Activated CD8-positive, alpha-beta memory T cell treated with anti-CD3 and anti-CD28 coated beads for 24 hours (primary cell): ENCODE results near the gene CEP20.

ENCODE experiments used
- DNase-seq: peaks from one replicate; pipeline ENCODE4 v3.0.0-alpha.2; 2020

The CEP20 gene

DNA sequence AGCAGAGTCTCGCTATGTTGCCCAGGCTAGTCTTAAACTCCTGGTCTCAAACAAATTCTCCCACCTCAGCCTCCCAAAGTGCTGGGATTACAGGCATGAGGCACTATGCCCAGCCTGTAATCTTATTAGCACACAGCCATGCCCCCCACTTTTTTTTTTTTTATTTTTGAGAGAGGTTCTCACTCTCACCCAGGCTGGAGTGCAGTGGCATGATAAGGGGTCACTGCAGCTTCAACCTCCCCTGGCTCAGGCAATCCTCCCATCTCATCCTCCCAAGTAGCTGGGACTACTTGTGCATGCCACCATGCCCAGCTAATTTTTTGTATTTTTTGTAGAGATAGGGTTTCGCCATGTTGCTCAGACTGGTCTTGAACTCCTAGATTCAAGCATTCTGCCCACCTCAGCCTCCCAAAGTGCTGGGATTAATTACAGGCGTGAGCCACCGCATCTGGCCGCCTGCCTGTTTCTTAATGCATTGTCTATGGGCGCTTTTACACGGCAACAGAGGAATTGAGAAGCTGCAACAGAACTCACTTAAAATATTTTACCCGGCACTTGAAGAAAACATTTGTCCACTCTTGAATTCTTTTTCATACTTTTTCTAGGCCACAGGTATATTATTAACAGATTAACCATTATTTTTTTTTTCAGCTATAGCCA, 8.8 kb upstream of the CEP20 start:
- DNase-seq: no peak

DNA sequence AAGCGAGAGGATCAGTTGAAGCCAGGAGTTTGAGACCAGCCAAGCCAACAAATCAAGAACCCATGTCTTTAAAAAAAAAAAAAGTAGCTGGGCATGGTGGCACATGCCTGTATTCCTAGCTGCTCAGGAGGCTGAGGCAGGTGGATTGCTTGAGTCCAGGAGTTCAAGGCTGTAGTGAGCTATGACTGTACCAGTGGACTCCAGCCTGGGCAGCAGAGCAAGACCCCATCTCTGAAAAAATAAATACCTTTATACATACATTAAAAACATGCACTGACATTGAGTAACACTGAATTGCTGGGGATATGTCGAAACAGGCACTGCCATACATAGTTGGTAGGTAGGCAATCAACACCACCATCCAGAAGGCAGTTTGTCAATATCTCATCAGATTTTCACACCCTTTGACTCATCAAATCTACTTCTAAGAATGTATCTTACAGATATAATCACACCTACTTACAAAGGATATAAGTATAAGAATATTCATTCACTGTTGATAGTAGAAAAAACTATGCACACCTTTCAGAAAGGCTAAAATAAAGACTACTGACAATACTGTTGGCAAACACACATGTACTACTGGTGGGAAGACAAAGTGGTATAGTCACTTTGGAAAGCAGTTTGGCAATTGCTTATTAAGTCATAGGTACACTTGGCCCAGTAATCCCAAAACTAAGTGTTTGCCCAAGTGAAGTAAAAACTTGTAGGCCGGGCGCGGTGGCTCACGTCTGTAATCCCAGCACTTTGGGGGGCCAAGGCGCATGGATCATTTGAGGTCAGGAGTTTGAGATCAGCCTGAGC, 6.4 kb upstream of the CEP20 start:
- no peak for DNase-seq

GRCh38 chr16:15891508-15891907, 3.1 kb upstream of the CEP20 start:
- DNase-seq: no peak

DNA sequence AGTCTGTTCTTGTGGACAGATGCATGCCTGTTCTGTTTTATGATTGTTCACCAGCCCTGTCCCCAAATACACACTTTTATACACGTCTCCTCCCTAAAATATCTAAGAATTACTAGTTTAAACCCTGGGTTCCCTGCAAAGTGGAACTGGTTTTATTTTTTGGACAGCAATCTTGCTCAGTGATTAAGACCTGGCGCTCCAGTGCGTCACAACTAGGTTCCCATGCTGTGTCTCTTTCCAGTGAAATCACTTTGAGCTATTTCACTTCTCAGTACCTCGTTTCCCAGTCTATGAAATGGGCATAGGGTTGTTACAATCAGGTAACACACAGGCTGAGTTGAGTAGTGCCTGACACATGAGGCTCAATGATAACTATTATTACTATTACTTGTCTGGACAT, 1.1 kb downstream of the CEP20 start:
- no peak for DNase-seq

- no peak for DNase-seq
Measured at GRCh38 chr16:15886078-15886477, 2.3 kb downstream of the CEP20 start.

- no peak for DNase-seq
Measured at GRCh38 chr16:15885560-15886001, 2.8 kb downstream of the CEP20 start.

DNA sequence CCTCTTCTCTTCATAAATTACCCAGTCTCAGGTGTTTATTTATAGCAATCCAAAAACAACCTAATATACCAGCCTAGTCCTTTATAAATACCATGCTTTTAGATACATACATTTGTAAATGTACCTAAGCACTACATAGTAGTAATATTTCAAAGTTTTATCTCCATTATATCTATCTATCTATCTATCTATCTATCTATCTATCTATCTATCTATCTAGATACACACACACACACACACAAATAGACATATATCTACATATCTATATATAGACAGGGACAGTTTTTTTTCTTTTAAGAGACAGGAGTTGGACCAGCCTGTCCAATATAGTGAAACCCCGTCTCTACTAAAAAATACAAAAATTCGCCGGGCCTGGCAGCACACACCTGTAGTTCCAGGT, 5.8 kb downstream of the CEP20 start:
- no peak for DNase-seq

- no peak for DNase-seq
Measured at GRCh38 chr16:15881794-15882379, 6.5 kb downstream of the CEP20 start.

- no peak for DNase-seq
Measured at GRCh38 chr16:15880434-15881308, 7.7 kb downstream of the CEP20 start.

- DNase-seq: no peak
Measured at GRCh38 chr16:15879255-15879811, 9.1 kb downstream of the CEP20 start.

DNA sequence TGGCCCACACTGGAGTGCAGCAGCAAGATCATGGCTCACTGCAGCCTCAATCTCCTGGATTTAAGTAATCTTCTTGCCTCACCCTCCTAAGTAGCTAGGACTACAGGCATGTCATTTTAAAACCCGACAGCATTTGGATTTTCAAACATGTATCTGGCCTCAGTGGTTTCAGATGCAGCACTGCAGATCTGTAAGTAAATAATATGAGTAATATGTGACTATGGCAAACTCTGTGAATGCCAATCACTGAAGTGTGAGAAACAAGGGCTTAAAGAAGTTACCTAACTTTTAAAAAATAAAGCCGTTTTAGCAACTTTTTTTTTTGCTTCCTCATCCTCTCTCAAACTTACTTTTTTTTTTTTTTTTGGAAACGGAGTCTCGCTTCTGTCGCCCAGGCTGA, 11.9 kb downstream of the CEP20 start:
- DNase-seq: no peak

DNA sequence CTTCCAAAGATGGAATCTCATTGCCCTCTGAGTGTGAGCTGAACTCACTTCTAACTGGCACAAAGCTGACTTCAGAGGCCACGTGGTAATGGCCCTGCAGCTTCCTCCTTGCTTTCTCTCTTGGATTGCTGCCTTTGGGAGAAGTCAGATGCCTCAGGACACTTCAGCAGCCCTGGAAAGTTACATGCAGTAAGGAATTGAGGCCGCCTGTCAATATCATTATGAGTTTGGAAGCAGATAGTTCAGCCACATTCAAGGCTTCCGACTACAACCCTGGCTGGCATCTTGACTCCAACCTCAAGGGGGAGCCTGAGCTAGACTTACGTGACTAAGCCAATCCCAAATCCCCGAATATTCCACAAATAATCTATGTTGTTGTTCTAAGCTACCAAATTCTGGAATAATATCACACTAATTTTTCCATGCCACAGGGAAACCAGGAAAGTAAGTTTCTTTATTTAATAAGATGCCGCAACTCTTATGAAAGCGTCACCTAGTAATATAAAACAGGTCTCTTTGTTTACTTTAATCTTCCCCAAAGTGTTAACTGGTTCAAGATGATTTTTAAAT, 13.6 kb downstream of the CEP20 start:
- DNase-seq: no peak

GRCh38 chr16:15873737-15874136, 14.7 kb downstream of the CEP20 start:
- DNase-seq: no peak

- no peak for DNase-seq
Measured at GRCh38 chr16:15873301-15873700, 15.1 kb downstream of the CEP20 start.

DNA sequence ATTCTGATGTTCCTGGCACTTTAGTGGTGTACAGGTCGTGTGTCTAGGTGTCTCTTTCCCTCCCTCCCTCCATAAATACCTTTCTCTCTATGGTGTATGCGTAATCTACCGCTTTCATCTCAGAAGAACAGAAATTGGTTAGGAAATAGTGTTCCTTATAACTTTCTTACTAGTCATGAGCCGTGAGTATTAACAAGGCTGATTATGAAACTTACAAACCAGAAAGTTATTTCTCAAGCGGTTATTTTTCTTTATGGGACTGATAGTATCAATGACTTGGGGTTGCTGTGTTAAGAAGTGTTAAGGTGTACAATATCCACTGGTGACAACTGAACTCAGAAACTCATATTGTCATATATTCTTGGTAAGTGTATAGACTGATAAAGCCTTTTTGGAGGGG, 18.4 kb downstream of the CEP20 start:
- DNase-seq: no peak

DNA sequence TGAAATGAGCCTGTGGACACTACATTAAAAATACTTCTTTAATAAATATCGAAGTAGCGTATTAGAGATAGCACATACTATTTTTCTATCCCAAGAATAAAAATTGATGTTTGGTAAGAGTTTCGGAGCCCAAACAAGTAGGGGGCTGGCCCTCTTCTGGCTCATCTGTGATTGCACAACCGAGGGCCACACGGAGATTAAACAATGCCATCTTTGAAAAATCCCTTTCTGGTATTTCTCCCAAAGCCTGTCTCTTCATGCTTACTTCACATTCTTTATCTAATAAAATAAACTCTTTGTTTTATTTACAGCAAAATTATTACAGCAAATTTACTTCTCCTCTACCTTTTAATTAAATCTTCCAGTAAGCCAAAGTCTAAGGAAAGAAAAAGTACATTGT, 22.0 kb downstream of the CEP20 start:
- no peak for DNase-seq

DNA sequence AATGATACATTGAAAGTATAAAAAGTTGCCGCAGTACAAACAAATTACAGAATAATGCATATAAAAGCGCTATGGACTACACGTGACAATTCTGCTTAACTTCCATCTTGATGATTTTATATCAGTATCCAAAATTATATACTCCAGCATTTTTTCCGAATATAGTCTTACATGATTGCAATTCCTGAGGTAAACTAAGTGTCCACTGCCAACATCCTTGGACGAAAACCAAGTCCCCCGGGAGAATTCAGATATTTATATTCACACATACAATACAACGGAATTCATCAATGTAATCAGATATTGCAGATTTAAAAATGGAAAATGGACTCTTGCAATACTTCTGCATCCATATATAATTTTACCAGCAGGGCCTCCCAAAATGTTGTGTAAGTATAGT, 22.7 kb downstream of the CEP20 start:
- DNase-seq: no peak

- DNase-seq: no peak
Measured at GRCh38 chr16:15864939-15865338, 23.5 kb downstream of the CEP20 start.

DNA sequence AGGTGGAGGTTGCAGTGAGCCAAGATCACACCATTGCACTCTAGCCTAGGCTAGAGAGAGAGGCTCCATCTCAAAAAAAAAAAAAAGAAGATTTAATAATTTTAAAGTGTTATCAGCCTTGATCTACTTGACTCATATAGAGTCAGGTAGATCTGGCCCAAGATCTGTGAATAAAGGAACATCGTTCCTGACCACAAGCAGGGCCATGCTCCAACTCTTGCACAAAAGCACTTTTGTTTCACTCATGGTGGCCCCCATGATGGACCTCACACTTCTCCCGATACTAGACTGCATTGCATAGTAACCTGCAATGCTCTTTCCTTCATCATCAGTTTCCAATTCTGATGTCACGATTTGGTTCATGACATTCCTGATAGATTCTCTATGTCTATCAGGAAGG, 26.4 kb downstream of the CEP20 start:
- no peak for DNase-seq

DNA sequence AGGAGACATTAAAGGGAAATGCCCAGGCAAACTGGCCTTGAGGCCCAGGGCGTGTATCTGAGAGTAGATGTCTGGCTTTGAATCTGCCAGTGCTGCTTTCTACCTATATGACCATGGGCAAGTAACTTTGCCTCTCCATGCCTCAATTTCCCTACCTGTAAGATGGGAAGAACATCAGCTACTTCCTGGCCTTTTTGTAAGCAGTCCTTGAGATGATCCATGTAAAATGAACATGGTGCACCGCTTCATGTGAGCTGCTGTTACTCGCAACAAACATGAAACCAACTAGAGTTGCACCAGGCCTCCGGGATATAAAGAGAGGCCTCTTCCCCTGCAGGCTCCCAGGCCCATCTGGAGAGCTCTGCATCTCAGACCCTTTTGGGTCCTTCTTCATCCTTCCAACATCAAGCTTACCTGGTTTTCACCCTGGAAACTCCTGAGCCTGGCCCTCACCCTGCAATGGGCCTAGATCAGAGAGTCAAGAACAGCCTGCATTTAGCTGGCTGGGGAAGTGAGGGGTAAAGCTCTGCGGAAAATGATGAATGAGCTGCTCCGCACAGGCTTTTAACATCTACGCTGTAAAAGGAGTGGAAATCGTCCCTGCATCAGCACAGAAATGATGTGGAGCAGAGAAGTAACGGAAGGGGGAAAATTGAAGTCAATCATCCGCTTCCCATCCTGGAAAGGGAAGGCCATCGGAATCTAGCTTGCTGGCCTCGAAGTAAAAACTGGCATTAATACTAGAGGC, 29.3 kb downstream of the CEP20 start:
- no peak for DNase-seq

- no peak for DNase-seq
Measured at GRCh38 chr16:15857724-15858560, 30.5 kb downstream of the CEP20 start.
